Urinary bladder (tissue), 4 donors: ENCODE measurements around the gene SCFD2. TPM values are rescaled to one million over a fixed set of nuclear protein-coding genes. Genes with fewer than 3 reads are reported as not detected.
"Not testable (repeated sequence)": the region's sequence is repeated elsewhere in the genome, so short reads cannot be mapped to it uniquely, and the experiment has no call there.

Experiments used
- DNase-seq: peaks from one replicate; pipeline ENCODE4 v3.0.0-alpha.2; 2015; ENCODE audit errors: extremely low spot score
- H3K27ac ChIP-seq: one replicate; pipeline ENCODE4 v1.5.1; 2013; ENCODE audit warnings: low read depth, mild to moderate bottlenecking, moderate library complexity
- H3K36me3 ChIP-seq: one replicate; pipeline ENCODE4 v1.6.1; 2013; ENCODE audit warnings: mild to moderate bottlenecking, moderate library complexity; ENCODE audit not compliant: insufficient read depth
- H3K4me1 ChIP-seq: one replicate; pipeline ENCODE4 v1.6.1; 2013; ENCODE audit warnings: mild to moderate bottlenecking, moderate library complexity; ENCODE audit not compliant: insufficient read depth
- H3K4me3 ChIP-seq: one replicate; pipeline ENCODE4 v1.5.1; 2013; ENCODE audit warnings: low read depth, low read length
- WGBS: extraction: QIAGEN DNeasy Blood & Tissue Kit; methylation state at CpG from one replicate; pipeline ENCODE4 v1.1.7; 2013; 5-methylcytosine and 5-hydroxymethylcytosine counted together
- polyA plus RNA-seq: library from polyadenylated mRNA; stranded (reverse); fragments of 200-250 nt; gene quantifications from one replicate; pipeline ENCODE4 v1.2.3, GENCODE V29; 2013
- total RNA-seq: library from RNA; depleted of rRNA; stranded (reverse); fragments of >200 nt; gene quantifications from one replicate; pipeline ENCODE4 v1.2.3, GENCODE V29; 2014
- donor health status: healthy with polysubstance abuse.
- donor health status: healthy.

SCFD2 gene
- total and polyA plus RNA-seq, 2 donors: 8.1 to 23.8 TPM

DNA sequence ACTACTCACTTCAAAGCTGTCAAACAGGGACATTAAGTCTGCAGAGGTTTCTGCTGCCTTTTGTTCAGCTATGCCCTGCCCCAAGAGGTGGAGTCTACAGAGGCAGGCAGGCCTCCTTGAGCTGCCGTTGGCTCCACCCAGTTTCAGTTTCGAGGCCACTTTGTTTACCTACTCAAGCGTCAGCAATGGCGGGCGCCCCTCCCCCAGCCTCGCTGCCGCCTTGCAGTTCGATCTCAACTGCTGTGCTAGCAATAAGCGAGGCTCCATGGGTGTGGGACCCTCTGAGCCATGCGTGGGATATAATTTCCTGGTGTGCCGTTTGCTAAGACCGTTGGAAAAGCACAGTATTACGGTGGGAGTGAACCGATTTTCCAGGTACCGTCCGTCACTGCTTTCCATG lies 146.7 kb downstream of the SCFD2 start:
- not testable (repeated sequence) for H3K27ac ChIP-seq, DNase-seq, H3K4me1 ChIP-seq, H3K36me3 ChIP-seq, H3K4me3 ChIP-seq
- WGBS: 97% methylated on average over 16 of the region's 16 CpGs

DNA sequence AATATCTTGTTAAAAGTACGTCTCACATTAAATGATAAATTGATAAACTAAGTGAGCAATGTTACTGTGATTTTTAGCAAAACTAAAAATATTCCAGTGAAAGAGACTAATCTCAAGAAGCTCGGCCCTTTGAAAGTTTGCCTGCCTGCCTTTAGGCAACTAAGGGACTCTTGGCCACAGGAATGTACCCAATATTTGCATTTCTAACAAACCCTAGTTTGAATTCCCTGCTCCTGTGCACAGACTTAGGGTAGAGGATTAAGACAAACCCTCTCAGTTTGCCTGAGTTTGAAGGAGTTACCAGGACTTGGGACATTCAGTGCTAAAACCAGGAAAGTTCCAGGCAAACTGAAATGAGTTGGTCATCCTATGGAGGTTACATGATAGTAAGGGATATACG lies 157.1 kb downstream of the SCFD2 start:
- no peak overlapping the region for H3K27ac ChIP-seq
- DNase-seq: no peak
- no peaks in the 10 kb centered on the region for H3K4me1 ChIP-seq
- 93% methylated on average over 3 of the region's 3 CpGs for WGBS
- H3K36me3 ChIP-seq: no peaks in the 10 kb centered on the region
- H3K4me3 ChIP-seq: no peak overlapping the region

DNA sequence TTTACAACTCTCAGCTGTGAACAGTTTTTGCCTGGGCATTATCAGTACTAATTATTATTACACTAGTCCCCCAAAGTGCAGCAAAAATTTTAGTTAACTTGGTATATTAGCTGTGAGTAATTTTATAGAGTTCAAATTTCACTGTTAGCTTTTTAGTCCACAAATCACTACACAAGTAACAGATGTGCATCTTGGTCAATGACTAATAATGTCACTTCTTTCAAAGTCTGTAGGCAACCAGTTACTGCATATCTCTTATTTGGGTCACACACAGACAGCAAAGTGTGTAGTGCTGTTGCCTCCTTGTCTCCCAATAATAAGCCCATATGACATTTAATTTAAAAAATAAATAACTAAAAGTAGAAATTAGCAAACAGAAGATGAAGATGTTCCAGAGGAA lies 159.9 kb downstream of the SCFD2 start:
- Histone ChIP-seq H3K27ac (no peak overlapping the region), H3K36me3 (no peaks in the 10 kb centered on the region), H3K4me1 (no peaks in the 10 kb centered on the region), H3K4me3 (no peak overlapping the region)
- DNase-seq: no peak

DNA sequence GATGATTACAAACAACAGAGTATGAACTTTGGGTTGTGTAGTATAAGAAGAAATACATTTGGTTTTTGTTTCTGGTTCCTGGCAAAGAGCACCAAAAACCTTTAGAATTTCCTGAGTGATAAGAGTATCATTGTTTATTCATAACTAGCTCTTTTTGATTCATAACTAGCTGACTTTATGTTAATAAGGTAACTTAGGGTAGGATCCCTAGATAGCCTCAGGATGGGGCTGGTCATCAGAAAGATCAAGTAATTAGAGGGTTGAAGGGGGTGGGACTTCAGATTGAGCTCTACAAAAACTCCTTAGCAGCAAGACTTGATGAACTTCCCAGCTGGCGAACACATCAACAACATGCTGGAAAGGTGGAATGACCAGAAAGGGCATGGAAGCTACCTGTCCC lies 166.5 kb downstream of the SCFD2 start:
- H3K27ac ChIP-seq: no peak overlapping the region
- no peak overlapping the region for H3K4me3 ChIP-seq
- DNase-seq: no peak
- no peaks in the 10 kb centered on the region for H3K36me3 ChIP-seq
- 98% methylated on average over 1 of the region's 1 CpG for WGBS
- no peaks in the 10 kb centered on the region for H3K4me1 ChIP-seq

DNA sequence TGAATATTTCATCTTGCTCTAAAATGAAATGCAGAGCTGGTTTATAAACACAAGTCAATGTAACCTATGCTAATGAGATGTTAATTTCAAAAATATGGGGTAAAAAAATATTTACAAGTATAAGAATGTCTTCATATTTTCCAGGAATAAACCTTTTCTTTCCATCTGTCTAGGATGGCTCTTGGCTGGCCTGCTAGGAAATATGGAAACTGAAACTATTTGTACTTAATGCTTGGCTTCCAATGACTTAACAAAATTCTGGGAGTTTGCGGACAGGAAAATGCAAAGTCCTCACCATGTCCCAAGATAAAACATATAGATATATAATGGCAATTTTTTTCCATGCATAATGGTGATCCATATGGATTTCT lies 168.1 kb downstream of the SCFD2 start:
- no peak overlapping the region for H3K27ac ChIP-seq
- 73% methylated on average over 1 of the region's 1 CpG for WGBS

DNA sequence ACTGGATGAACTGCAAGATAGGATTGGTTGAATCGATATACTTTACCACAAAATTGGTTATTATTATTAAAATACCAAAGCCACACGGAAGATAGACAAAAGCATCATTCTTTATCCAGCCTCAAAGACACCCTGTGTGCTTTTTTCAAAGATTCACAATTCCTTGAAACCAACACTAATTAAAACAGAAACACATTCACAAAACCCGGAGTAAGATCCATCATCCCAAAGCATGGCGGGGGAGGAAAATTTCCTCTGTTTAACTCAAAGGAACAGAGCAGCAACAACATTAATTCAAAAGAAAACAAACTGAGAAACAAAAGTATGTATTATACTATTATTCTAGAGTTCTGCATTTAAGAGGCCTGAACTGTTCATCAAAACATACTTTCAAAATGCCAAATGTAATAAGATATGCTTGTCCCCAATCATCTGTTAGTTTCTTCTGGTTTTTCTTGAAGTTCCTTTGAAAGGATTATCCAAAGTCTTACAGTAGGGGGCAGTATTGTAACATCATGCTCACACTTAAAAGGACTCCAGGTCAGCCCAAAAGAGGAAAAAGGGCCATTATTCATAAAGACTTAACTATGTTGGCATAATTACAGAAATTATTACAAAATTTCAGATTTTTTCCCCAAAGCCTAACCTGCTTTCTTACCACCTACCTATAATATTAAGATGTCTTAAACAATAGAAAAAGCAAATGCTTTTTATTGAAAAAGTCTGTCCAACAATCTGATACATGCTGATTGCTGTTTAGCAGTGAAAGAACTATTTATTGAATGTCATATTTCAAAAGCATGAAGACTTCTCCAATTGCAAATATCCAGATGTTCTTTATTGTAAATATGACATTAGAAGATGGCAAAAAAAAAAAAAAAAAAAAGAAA lies 168.7 kb downstream of the SCFD2 start:
- peak; percentile 82 for DNase-seq
- H3K4me3 ChIP-seq: no peak overlapping the region

More for the DNA sequence above, 168.1 kb downstream of the SCFD2 start:
- Histone ChIP-seq H3K4me1 (no peaks in the 10 kb centered on the region), H3K36me3 (no peaks in the 10 kb centered on the region), H3K4me3 (no peak overlapping the region)
- DNase-seq: no peak

DNA sequence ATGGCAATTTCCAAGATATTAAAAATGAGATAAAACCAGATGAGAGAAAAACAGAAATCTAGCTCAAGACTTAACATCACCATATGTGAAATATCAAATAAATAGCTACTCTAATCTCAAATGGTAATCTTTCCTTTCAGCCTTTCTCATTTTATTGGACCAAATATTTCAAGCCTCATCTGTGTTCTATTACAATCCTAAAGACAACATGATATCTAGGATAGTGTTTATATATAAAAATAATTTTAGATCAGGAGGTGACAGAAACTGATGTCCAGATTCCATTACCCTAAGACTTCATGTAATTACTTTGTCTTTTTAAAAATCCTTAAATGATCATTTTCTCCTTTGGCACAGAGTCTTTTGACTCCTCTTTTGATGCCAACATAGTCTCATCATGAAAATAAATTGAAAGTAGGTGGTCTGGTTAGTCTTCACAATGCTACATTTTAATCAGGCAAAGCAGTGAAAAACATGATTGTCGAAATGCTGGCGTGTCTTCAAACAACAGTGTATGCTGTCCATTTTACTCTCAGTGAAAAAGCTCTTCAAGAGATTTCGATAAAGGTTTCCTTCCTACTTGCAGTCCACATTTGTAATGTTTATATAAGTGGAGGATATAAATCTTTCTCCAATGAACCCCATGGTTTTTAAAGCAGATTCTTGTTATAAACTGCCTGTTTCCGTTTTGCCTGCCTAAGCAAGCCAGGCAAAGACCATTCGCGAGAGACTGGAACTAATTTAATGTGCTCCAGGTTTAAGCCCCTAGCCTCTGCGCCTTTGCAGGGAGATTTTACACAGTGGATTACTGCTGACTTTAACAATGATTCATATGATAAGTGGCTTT lies 169.8 kb downstream of the SCFD2 start:
- Histone ChIP-seq H3K4me3 (no peak overlapping the region), H3K4me1 (no peaks in the 10 kb centered on the region), H3K36me3 (no peaks in the 10 kb centered on the region), H3K27ac (no peak overlapping the region)
- peak; percentile 62 for DNase-seq
- 35% methylated on average over 7 of the region's 7 CpGs for WGBS

More for the DNA sequence above, 168.7 kb downstream of the SCFD2 start:
- no peaks in the 10 kb centered on the region for H3K4me1 ChIP-seq
- WGBS: 41% methylated on average over 4 of the region's 4 CpGs
- no peak overlapping the region for H3K27ac ChIP-seq
- H3K36me3 ChIP-seq: no peaks in the 10 kb centered on the region

DNA sequence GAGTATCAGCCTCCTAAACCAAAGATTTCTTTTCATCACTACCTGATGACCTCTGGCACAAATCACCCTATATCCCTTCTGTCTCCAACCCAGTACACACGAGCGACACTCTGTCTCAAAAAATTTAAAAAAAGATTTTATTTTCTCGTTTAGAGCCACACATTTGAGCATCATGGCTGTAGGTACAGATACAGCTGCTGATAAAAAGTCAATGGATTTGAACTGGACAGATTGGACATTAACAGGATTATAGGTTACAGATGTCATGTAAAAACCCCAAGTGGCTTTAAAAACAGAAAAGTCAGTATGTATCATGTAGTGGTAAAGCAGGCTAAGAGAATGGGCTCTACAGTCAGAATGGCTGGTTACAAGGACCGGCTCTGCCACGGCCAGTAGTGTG lies 171.1 kb downstream of the SCFD2 start:
- no peak overlapping the region for H3K4me3 ChIP-seq
- DNase-seq: no peak
- H3K36me3 ChIP-seq: no peaks in the 10 kb centered on the region
- no peaks in the 10 kb centered on the region for H3K4me1 ChIP-seq
- WGBS: 94% methylated on average over 5 of the region's 5 CpGs
- no peak overlapping the region for H3K27ac ChIP-seq

DNA sequence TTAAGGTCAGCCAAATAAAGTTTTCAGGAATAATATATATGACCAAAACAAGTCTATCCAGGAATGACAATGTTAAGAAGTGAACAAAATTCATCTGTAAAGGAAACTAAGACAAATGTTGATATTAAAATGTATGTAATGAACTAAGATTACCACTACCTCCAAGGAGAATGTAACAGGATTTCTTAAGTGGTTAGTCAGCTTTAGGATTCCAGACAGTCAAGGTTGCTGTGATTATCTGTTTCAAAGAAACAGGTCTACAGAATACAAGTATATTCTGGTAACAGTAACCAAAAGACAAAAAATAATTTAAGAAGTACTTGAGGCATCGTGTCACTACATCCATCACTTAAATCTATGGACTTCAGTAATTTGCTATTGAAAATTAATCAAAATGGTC lies 172.8 kb downstream of the SCFD2 start:
- Histone ChIP-seq H3K36me3 (no peaks in the 10 kb centered on the region), H3K27ac (no peak overlapping the region), H3K4me3 (no peak overlapping the region), H3K4me1 (no peaks in the 10 kb centered on the region)
- 95% methylated on average over 1 of the region's 1 CpG for WGBS
- DNase-seq: no peak

DNA sequence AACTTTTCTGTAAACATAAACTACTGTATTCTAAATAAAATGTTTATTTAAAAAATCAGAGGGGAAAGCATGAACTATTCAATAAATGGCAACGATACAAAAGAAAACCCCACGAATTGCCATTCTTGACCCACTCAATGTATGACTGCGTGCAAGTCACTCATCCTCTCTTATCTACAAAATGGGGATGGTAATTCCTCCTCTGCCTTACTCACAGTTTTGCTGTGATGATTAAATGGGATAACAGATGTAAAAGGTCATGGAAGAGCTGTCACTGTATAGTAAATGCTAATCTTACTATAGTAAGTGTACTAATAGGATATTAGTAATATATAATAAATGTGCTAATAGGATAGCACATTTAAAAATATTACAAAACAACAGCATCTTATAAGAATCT lies 173.4 kb downstream of the SCFD2 start:
- DNase-seq: no peak
- no peaks in the 10 kb centered on the region for H3K4me1 ChIP-seq
- WGBS: 90% methylated on average over 3 of the region's 3 CpGs
- no peak overlapping the region for H3K4me3 ChIP-seq
- no peak overlapping the region for H3K27ac ChIP-seq
- no peaks in the 10 kb centered on the region for H3K36me3 ChIP-seq

DNA sequence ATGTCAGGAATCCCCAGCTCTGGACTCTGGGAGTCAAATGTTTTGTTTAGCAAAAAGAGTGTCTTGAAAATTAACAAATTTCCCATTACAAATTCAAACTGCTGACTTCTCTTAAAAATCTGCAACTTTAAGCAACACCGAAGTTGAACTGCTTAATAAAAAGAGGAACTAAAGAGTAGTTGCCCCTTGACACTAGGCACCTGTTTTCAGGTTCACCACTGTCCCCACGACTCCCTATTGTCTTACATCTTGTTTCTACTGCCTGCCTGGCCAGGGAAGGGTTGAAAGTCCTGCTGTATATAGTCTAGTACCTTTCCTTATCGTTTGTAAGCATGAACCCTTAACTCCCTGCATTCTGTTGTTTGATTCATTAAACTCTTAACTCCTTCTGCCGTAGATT lies 173.9 kb downstream of the SCFD2 start:
- no peak overlapping the region for H3K4me3 ChIP-seq
- DNase-seq: no peak
- 78% methylated on average over 4 of the region's 4 CpGs for WGBS
- H3K4me1 ChIP-seq: no peaks in the 10 kb centered on the region
- H3K27ac ChIP-seq: no peak overlapping the region
- H3K36me3 ChIP-seq: no peaks in the 10 kb centered on the region

DNA sequence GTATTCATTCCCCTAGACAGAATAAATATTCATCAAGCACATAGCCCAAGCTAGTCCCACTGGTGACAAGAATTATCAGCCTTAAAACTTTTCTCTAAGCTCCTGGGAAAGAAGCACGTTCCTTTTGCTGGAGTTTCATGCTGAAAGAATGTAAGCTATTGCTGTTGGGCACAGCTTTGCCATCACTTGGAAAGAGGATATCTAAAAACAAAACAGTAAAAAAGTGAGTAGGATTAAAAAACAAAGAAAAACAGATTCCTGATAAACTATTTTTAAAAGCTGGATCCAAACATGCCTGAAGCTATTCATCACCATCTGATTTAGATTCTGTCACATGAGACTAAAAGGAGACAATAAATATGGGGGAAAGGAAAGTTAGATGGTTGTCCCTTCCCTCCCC lies 176.8 kb downstream of the SCFD2 start:
- H3K4me1 ChIP-seq: no peaks in the 10 kb centered on the region
- H3K4me3 ChIP-seq: no peak overlapping the region
- DNase-seq: no peak
- H3K36me3 ChIP-seq: no peaks in the 10 kb centered on the region
- whole genome bisulfite sequencing: 27% methylated on average over 1 of the region's 1 CpG
- H3K27ac ChIP-seq: no peak overlapping the region

DNA sequence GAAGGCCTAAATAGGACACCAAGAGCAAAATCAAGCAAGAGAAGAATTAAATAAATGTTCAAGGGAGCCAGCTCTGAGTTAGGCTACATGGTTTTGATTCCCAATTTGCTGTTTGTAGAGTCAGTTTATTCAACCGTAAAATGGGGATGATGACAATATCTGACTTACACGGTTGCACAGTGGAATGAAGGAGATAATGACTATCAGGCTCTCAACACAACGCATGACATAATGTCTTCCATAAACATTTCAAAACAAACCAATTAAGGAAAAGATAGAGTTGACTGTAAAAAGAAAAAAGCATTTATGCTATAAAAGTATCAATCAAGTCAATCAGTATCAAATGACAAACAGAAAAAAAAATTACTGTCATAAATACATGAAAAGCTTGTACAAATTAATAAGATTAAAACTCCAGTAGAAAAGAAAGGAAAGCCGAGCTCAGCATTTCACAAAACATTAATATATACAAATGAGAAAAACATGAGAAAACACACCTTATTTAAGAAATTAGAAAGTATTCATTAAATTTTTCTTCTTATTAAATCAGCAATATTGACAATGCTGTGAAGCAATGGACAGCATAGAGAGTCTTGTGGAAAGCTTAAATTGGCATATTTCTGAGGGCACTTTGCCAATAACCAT lies 179.0 kb downstream of the SCFD2 start:
- DNase-seq: no peak
- H3K27ac ChIP-seq: no peak overlapping the region
- no peaks in the 10 kb centered on the region for H3K4me1 ChIP-seq
- 74% methylated on average over 4 of the region's 4 CpGs for WGBS
- H3K36me3 ChIP-seq: no peaks in the 10 kb centered on the region
- no peak overlapping the region for H3K4me3 ChIP-seq
